Measurements from ENCODE around the gene TMEM135.

Gene TMEM135

DNA sequence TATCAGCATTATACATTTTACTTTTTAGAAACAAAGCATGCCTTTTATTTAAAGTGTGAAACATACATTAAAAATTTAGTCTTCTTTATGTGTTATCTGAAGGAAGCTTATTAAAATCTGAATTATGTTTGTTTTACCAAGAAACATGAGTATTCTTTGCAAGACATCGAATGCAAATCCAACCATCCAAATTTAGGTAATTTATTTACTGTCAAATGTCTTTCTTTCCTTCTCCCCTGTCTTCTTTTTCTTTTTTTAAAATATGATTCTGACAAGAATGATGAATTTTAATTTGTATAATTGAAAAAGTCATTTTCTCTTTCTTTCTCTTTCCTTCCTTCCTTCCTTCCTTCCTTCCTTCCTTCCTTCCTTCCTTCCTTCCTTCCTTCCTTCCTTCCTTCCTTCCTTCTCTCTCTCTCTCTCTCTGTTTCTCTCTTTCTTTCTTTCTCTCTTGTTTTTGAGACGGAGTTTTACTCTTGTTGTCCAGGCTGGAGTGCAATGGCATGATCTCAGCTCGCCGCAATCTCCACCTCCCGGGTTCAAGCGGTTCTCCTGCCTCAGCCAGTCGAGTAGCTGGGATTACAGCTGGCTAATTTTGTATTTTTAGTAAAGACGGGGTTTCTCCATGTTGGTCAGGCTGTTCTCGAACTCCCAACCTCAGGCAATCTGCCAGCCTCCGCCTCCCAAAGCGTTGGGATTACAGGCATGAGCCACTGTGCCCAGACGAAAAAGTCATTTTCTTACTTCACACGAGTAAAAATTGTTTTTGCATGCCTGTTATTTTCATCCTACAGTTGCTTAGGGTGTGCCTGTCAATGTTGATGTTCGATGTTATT, 157.5 kb downstream of the TMEM135 start:
- DNase-seq (ENCODE audit: low spot score), result no peak

DNA sequence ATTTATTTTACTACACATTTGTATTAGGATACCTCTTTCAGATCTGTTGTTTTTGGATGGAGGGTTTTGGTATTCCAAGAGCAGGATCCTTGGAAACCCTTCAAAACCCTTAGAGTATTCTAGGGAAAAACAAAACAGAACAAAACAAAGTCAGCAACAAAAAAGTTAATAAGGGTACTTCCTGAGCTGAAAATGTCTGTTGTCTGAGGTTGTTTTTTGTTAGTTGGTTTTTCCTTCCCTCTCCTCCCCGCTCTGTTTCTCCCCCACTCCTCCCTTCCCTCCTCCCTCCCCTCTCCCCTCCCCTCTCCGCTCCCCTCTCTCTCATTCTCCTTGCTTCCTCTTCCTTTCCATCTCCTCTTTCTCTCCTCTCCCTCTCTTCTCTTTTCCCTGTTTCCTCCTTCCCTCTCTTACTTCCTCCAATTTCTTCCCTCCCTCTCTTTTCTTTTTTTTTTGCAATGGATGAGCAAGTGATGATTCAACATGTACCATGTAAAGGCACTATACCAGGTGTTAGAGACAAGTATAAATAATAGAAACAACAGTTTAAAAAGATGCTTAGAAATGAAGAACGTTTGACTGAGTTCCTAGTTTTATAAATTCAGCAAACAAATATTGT, 160.6 kb downstream of the TMEM135 start:
- no peak for DNase-seq (ENCODE audit: low spot score)

DNA sequence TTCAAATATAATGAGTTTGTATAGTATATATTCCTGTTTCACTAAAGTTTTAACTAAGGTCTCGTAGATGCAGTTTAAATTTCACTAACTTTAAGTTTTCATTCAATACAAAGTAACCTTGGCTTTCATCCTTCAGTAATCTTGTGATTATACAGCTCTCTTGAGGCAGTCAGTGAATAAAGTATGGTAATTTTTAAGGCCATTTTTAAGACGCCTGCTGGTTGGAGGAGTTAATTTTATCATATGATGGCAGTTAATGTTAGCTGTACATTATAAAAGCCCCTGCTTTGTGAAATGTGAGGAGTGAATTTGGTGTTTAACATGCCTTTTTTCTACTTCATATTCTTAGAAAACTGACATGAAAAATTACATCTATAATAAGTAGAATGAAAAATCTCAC, 163.6 kb downstream of the TMEM135 start:
- DNase-seq (ENCODE audit: low spot score), result no peak

GRCh38 chr11:87203907-87204602, 166.3 kb downstream of the TMEM135 start:
- no peak for DNase-seq (ENCODE audit: low spot score)

- peak; percentile 12 for DNase-seq (ENCODE audit: low spot score)
Observed at GRCh38 chr11:87212891-87213290, 175.2 kb downstream of the TMEM135 start.

GRCh38 chr11:87213444-87213843, 175.7 kb downstream of the TMEM135 start:
- DNase-seq (ENCODE audit: low spot score), result no peak

GRCh38 chr11:87215236-87215635, 177.5 kb downstream of the TMEM135 start:
- DNase-seq (ENCODE audit: low spot score), result no peak

- DNase-seq (ENCODE audit: low spot score), result no peak
Observed at GRCh38 chr11:87219266-87219665, 181.5 kb downstream of the TMEM135 start.

GRCh38 chr11:87223816-87224215, 186.1 kb downstream of the TMEM135 start:
- DNase-seq (ENCODE audit: low spot score), result no peak

GRCh38 chr11:87224486-87224885, 186.8 kb downstream of the TMEM135 start:
- no peak for DNase-seq (ENCODE audit: low spot score)

- DNase-seq (ENCODE audit: low spot score), result no peak
Observed at GRCh38 chr11:87228820-87229219, 191.1 kb downstream of the TMEM135 start.

- no peak for DNase-seq (ENCODE audit: low spot score)
Observed at GRCh38 chr11:87230995-87231394, 193.3 kb downstream of the TMEM135 start.

DNA sequence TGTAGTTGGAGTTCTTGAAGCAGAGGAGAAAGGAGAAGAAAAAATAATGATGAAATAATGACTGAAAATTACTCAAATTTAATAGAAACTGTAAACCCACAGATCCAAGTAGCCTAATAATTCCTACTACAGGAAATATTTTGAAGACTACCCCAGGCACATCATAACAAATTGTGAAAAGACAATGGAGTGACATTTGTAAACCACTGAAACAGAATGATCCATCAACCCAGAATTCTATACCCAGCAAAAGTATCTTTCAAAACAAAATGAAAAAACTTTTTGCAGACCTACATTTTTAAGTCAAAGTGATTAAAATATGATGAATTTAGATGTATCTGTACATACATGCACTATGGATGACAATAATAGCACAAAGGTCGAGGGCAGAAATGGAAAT, 194.6 kb downstream of the TMEM135 start:
- DNase-seq (ENCODE audit: low spot score), result no peak

DNA sequence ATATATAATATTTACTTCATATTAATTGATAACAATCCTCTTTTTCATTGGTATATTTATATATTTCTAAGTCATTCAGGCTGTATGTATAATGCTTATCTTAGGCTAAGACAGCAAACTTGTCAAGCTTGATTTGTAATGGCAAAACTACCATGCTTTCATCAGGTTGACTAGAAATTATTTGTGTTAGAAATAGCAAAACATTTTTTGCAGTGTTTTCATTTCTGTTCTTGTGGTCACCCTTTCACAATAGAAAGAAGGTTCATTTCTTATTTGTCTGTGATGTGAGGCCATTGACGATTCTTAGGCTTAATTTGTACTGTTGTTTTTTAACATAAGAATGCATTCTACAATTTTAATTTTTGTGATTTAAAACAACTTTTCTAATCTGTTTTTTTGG, 197.6 kb downstream of the TMEM135 start:
- no peak for DNase-seq (ENCODE audit: low spot score)

GRCh38 chr11:87236368-87236767, 198.6 kb downstream of the TMEM135 start:
- no peak for DNase-seq (ENCODE audit: low spot score)

DNA sequence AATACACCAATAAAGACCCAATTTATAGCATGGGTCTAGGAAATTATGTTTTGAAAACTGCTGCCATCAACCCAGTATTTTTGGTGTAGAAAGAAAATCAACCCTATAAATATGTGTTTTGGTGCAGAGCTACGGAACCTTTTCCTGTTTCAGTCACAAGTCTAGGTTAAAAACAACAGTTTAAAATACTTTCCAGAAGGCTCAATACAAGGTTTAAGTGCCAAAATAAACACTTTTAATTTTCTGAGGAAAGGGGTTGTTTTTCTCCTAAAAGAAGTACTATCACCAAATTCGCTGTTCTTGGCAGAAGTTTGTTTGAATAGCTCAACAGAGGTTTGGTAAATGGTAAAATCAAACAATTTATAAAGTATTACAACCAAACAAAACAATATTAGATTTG, 201.3 kb downstream of the TMEM135 start:
- DNase-seq (ENCODE audit: low spot score), result no peak

GRCh38 chr11:87239531-87239930, 201.8 kb downstream of the TMEM135 start:
- DNase-seq (ENCODE audit: low spot score), result no peak

GRCh38 chr11:87251560-87251959, 213.8 kb downstream of the TMEM135 start:
- no peak for DNase-seq (ENCODE audit: low spot score)

DNA sequence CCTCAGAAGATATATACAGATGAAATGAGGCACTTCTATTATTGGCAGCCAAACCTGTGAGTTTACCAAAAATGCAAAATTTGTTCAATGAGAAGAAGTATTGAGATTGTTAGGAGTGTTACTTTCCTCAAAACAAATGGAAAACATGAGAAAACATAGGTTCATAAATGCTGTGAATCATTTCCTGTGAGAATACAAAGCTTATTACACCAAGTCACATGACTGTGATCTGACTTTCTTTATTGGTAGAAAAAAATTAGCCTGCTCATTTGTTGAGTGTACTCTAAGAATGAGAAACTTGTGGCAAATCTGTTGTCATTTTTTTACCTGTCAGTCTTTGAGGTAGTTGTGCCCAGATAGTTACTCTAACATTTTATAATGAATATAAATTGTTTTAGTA, 215.1 kb downstream of the TMEM135 start:
- no peak for DNase-seq (ENCODE audit: low spot score)

DNA sequence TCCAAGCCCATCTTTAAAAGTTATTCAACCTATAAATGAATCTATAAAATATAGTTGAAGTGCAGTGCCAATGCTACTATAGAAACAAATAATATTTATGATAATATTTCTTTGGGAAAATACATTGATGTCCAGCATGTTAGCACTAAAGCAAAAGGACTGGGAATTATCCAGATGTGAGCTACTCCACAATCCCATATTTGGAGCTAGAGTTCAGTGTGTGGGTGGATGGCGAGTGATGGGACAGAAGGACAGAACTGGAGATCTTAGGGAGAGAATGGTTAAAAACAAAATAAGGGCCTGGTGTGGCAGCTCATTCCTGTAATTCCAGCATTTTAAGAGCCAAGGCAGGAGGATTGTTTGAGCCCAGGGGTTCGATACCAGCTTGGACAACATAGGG, 216.8 kb downstream of the TMEM135 start:
- no peak for DNase-seq (ENCODE audit: low spot score)

DNA sequence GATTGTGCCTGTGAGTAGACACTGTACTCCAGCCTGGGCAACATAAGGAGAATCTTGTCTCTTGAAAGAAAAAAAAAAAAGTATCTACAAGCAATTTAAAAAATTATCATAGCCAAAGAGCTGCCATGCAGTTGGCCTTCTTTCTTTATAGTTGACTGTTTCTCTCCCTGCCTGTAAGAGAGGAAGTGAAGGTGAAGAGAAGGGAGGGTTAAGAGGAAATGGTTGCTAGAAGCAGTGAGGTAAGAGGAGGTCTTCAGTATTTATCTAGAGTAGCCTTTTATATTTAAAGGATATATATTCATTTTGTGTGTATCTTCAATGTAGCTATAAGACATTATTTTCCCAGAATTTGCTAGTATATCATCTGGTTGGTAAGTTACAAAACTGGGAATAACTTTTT, 217.9 kb downstream of the TMEM135 start:
- no peak for DNase-seq (ENCODE audit: low spot score)

DNA sequence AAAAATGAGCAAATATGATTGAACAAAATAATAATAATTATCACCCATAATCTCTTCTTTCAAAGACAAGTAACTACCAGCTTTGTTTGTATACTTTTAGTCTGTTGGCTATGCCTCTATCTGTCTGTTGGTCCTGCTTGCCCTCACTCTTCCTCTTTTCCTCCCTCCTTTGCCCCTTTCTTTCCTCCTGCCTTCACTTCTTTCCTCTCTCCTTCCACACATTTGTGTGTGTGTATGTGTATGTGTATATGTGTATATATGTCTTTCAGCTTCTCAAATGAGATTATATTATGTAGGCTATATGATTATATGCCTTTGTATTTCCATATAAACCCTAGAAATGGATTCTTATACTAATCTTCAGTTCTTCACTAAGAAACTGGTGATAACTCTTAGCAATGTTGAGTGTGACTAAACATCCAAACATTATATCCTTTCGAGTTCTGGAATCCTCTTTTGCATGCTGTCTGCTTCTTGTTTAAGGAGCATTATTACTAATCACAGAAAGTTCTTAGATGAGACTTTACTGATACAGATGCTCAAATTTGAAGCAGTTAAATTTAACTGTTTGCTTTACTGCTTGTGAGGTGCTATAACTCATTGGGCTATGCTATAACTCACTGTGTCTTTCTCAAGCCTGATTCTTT, 219.1 kb downstream of the TMEM135 start:
- no peak for DNase-seq (ENCODE audit: low spot score)

All from hepatic stellate cell (primary cell).